TTC549 (cell line): ENCODE data around the gene SFRP5.

Source experiments
- FAIRE-seq: peaks from 2 replicates; lab custom pipeline; 2012; peaks lifted over from hg19 to GRCh38; lab: Jason Lieb, UNC

SFRP5 gene, protein sequence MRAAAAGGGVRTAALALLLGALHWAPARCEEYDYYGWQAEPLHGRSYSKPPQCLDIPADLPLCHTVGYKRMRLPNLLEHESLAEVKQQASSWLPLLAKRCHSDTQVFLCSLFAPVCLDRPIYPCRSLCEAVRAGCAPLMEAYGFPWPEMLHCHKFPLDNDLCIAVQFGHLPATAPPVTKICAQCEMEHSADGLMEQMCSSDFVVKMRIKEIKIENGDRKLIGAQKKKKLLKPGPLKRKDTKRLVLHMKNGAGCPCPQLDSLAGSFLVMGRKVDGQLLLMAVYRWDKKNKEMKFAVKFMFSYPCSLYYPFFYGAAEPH

DNA sequence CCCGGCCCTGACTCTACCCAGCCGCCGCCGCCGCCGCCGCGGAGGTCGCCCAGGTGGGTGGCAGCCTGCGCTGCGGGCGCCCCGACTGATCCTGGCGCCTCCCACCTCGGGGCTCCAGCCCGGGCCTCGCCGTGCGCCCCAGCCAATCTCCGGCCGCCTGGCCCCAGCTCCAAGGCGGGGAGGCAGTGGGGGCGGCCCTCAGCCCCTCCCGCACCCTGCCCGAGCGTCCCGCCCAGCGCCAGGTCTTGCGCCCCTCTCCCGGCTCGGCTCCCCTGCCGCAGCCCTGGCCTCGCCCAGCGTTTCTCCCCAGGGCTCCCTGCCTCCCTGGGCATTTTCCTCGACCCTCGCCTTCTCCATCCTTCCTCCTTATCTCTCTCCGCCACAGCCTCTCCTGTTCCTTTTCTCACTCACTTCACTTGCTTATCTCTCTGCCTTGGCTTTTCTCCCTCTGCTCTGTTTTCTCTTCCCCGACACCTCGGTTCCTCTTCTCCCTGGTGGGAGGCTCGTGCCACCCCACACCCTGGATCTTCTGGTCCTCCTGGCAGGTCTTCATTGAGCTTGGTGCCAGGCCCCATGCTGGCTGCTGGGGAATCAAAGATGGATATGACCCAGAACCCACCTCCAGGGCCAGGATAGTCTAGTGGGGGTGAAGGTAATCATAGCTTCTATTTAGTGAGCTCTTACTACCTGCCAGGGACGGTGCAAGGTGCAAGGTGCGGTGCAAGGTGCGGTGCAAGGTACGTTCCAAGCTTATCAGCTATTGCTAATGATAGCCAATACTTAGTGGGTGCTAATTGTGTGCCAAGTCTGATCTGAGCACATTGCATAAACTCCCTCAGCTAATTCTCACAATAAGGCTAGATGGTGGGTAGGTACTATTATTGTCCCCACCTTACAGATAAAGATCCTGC is at the start of gene SFRP5:
SFRP5 (minus strand) TSS at position 87 of the 911 bp plus-strand sequence. CDS start 166 bp downstream, outside the sequence.
- FAIRE-seq, result no peak

DNA sequence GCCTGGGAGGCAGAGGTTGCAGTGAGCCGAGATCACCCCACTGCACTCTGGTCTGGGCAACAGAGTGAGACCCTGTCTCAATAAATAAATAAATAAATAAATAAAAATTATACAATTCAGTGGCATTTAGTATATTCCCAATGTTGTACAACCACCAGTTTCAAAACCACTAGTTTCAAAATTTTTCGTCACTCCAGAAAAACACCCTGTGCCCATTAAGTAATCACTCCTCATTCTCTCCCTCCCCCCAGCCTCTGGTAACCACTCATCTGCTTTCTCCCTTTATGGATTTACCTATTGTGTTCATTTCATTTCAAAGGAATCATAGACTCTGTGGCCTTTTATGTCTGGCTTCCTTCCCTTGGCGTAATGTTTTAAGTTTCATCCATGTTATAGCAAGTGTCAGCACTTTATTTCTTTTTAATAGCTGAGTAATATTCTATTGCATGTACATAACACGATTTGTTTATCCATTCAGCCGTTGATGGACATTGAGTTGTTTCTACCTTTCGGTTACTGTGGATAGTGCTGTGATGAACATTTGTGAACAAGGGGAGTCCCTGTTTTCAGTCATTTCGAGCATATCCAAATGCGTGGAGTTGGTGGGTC is 48.4 kb upstream of the SFRP5 start:
- no peak for FAIRE-seq

DNA sequence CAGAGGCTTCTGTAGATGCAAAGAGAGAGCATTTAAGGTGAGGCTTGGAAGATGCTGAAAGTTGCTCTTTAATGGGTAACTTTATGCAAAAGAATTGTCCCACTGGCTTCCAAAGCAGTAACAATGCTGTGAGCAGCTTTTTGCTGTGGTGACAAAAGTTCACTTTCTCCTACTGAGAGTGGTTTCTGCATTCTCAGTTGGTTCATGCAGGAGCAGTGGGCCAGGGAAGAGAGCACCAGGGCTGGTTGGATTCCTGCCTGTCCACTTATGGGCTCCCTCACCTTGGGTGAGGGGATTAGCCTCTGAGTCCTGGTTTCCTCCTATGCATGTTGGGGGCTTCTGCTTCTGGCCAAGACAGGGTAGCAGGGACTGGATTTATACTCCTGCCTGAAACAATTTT is 46.8 kb upstream of the SFRP5 start:
- FAIRE-seq, result no peak

DNA sequence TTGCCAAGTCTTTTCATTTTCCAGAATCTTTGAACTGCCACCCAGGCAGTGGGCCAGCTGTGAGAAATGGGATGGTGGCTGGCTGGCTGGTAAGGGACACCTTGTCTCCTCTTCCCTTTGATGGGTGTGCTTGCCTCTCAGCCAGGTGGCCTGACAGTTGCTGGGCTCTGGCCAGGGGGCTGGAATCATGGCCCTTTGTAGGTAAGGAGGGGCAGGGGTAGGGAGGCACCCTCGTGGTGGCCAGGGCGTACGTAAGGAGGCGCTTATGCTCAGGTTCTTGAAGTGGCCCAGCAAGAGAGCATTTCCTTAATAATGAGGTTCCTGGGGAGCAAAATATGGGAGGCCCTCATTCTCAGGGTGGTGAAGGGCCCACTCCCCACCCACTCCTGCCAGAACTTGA is 44.8 kb upstream of the SFRP5 start:
- no peak for FAIRE-seq

DNA sequence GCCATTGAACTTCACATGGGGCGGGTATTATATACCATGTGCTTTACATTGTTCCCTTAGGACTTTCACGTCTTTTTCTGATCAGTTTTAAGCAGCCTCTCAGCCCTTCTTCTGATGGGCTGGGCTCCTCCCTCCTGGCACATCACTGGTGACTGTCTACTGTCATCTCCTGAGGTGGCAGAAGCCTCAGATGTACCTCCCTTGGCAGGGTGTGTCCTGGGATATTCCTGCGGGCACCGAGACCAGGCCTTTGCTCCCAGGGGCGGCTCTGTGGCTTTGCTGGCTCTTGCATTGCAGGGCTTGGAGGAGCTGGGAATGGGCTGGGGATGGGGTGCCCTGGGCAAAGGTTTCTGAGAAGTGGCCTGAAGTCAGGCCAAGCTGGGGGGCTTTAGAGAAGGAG is 43.2 kb upstream of the SFRP5 start:
- no peak for FAIRE-seq

DNA sequence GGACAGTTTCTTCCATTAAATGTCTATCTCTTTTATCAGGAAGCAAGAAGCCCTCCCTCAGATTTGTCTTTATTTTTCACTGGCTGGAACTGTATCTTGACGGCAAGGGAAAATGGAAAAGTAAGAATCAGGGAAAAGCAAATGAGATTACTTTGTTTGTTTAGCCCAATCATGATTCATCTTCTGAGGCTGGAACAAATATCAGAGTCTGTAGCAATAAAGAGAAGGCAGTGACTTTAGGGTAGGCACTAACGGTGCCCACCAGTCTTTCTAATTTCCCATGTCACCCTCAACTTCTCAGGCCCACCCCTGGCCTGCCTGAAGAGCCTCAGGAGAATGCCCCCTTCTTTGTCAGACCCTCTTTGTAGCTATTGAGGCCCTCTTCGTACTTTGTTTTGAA is 41.5 kb upstream of the SFRP5 start:
- FAIRE-seq, result no peak

DNA sequence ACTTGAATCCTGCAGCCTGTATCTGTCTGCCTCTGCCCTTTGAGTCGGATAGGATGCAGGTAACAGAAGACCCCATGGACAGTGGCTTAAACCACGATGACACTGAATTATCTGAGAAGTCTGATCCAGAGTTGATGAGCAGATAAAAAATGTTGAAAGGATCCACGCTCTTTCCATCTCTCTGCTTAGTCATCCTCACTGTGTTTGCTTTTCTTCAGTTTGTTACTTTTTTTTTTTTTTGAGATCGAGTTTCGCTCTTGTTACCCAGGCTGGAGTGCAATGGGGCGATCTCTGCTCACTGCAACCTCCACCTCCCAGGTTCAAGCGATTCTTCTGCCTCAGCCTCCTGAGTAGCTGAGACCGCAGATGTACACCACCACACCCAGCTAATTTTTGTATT is 40.9 kb upstream of the SFRP5 start:
- FAIRE-seq, result no peak

DNA sequence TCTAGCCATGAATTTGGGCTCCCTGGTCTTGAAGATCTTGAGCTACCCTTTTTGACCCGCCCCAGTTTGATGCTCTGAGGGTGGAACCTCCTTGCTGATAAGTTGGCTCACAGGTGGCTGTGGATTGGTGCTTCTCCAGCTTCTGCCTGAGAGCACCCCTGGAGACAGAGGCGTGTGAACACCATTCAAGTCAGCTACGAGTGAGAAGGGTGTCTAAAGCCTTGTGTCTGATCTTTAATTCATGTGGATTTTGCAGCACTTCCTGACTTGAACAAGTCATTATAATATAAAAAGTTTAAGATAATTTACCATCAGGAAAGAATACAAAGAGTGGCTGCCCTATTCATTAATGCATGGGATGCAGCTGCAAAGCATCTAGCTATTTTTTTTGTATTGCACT is 40.2 kb upstream of the SFRP5 start:
- FAIRE-seq, result no peak

DNA sequence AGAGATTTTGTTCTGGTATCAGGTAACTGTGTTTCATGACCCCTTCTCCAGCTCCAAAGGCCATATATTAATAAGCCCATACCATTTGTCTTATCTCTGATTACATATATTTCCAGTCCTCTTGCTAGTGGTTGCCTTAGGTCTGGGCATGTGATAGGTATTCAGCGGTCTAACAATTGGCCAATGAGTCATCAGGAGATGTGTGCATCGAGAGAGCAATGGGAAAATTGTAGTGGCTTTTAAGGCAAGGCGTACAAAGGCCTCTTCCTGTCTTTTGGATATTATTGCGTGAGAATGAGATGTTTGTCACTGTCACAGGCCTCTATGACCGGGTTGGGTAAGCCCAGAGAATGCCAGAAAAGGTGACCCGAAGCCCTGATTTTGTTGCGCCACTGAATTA is 38.6 kb upstream of the SFRP5 start:
- FAIRE-seq, result no peak

DNA sequence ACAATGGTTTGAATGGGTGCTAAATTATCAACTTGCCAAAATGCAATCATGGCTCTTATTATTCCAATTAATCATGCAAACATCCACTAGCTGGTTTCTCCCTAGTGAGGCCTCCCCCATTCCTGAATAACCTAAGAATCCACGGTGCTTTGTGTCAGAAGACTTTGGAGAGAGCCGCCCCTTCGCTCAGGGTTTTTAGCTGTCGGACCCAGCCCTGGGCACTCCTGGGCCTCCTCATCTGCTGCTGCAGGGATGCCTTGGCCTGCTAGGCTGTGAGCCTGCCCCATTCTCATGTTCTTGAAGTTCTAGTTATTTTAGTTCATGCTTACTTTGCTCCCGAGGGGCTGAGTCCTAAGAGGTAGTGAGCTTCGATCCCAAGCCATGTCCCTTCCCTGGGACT is 34.1 kb upstream of the SFRP5 start:
- FAIRE-seq, result no peak

DNA sequence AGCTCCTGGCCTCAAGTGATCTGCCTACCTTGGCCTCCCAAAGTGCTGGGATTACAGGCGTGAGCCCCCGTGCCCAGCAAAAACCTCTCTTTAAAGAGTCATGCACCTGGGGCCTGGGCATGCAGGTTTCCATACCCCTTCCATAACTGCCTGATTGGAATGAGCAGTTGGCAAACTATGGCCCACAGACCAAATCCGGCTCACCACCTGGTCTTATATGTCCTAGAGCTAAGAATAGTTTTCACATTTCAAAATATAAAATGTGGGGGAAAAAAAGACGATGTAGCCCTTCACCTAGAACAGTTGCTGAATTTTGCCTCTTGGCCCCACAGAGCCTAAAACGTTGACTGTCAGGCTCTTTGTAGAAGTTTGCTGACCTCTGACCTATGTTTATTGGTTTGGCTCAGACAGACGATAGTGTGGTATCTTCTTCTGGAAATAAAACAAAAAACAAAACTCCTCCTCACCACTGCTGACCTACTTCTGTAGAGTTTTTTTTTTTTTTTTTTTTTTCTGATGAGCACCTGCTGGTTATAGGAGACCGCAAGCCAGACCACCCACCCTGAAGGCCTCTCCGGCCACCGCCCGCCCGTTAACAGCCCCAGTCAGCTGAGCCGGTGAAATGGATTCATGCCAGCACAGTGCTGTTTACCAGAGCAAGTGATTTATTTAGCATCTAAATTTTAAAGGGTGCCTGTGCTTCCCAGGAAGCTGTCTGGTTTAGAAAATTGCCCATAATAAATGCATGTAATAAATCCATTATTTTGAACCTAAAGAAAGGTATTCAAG is 33.5 kb upstream of the SFRP5 start:
- no peak for FAIRE-seq

DNA sequence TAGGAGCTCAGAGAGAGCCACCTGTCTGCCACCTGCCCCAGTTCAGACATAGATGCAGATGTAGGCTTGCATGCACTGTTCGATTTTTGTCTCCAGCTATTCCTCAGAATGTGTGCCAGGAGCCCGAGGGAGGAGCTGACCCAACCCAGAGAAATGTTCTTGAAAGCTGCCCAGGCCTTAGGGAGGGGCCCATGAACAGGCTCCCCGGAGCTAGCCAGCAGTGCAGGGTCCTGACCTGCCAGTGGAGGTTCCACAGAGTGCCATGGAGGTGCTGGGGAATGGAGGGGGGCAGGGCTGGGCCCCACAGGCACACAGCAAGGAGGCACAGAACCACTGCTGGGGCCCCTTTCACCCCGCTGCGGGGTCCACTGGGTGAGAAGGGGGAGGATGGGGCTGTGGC is 29.6 kb upstream of the SFRP5 start:
- no peak for FAIRE-seq

DNA sequence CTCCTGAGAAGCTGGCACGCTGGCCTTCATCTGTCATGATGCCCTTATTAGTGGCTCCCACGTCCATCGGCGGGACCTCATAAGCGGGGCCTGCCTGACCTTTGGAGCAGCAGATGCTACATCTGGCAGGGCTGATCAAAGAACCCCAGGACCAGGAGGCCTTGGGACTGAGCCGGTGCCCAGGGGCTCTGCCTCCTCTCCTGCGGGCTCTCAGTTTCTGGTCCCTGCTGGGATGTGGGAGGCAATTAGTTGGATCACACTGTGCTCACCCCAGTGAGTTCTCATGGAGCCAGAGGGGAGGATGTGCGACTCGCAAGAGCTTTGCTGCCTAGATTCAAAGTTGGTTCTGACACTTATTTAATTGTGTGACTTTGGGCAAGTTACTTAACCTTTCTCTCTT is 28.7 kb upstream of the SFRP5 start:
- FAIRE-seq, result no peak

DNA sequence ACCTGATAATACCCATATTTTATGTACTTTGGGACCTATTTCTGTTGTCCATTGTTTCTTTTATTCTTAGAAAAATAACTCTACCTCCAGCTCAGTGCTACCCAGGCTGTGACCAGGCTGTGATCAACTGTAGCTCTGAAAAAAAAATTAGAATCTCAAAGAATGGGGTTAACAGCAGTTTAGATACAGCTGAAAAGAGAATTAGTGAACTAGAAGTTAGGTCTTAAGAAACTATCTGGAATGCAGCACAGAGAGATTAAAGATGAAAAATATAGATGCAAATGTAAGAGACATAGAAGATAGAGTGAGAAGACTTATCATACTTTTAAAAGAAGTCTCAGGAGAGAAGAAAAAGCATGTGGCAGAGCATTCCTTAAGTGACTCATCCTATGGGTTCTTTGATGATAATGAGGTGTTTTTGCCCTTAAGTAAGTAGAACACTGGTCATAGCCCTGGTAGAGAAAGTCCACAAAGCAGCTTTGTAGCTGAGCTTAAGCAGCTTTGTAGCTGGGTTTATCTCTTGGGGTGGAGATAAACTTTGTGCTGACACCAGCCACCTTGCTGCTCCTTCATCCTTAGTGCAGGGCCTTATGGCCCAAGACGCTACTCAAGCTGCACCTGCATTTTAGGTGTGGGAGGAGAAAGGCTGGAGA is 27.3 kb upstream of the SFRP5 start:
- no peak for FAIRE-seq

DNA sequence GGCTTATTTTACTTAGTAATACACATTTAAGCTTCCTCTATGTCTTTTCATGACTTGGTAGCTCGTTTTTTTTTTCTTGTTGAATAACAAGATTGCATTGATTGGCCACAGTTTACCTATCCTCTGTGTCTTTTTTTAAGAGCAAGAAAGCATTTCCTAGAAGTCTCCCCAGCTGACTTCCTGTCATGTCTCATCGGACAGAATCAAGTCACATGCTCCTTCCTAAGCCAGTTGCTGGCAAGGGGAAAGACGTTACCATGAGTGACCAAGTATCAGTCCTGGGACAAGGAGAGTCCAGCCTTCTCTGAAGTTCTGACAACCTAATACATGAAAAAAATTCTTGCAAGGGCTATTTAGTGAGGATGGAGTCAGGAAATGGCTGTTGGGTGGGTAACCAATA is 24.9 kb upstream of the SFRP5 start:
- no peak for FAIRE-seq

DNA sequence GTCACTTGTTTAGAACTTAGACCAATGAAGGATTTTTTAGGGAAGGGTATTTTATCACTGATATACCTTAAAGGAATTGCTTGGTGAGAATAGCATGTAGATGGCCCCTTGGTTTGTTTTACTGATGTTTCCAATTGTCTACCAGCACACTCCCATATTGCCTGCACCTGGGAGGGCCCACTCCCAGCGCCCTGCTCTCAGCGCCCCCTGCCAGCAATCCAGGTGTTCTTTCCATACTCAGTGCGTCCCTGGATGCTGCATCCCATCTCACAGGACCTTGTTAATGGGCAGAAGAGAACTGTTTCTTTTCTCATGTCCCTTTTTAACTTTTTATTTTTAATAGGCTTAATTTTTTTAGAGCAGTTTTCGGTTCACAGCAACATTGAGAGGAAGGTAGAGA is 24.1 kb upstream of the SFRP5 start:
- no peak for FAIRE-seq

DNA sequence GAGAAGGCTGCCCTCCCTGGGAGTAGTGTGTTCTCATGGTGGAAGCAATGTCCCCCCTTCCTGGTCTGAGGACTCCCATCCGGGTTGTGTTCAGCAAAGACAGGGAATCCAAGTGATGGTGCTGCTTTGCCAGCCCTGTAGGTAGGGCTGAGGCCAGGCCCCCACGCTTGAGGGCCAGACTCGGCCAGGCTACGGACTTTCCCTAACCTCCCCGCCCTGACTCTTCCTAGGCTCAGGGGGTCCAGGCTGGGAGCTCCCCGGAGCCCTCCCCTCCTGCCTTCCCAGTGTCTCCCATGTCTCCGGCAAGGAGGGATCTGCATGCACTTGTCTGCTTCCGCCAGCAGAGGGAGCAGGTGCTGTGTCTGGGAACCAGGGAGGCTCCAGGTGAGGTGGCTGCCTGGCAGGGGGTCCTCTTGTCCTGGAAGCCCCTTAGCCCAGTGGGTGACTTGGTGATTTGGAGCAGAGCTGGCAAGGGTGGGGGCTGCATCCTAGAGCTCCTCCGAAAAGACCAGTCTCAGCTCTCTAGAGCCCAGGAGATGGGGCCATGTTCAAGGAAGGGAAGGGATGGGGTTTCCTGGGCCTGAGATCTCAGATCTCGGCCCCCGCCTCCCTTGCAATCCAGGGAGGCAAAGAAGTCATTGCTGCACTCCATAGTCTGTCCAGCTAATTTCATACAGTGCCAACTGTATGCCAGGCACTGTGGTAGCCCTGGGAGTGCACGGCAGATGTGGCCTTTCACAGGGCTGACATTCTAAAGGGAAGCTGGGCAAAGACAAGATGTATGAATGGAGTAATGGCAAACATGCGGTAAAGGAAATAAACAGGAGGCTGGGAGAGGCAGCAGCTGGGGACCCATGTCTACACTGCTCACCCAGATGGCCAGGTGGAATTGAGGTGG is 20.3 kb upstream of the SFRP5 start:
- FAIRE-seq, result no peak

DNA sequence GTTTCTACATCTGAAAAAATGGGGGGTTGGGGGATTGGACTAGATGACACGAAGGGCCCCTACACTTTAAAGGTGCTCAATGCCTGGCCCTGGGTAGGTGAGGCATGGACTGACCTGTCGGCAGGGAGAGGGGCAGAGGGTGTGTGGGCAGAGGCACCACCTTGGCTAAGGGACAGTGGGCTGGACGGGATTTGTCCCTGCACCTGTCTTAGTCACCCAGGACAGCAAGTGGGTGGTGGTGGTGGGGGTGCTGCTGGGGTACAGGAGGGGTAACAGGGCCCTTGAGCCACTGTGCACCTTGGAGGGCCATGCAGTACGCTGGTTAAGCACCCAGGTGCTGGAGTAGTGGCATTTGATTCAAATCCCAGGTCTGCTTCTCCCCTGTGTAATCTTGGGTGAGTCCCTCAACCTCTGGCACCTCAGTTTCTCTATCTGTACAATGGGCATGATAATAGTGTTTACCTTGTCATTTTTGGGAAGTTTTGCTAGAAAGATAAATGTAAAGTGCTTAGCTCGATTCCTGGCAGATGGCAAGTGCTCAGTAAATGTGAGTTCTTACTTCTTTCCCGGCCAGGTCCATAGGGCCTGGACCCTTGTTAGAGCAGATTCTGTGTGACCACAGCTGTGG is 18.1 kb upstream of the SFRP5 start:
- FAIRE-seq, result no peak

DNA sequence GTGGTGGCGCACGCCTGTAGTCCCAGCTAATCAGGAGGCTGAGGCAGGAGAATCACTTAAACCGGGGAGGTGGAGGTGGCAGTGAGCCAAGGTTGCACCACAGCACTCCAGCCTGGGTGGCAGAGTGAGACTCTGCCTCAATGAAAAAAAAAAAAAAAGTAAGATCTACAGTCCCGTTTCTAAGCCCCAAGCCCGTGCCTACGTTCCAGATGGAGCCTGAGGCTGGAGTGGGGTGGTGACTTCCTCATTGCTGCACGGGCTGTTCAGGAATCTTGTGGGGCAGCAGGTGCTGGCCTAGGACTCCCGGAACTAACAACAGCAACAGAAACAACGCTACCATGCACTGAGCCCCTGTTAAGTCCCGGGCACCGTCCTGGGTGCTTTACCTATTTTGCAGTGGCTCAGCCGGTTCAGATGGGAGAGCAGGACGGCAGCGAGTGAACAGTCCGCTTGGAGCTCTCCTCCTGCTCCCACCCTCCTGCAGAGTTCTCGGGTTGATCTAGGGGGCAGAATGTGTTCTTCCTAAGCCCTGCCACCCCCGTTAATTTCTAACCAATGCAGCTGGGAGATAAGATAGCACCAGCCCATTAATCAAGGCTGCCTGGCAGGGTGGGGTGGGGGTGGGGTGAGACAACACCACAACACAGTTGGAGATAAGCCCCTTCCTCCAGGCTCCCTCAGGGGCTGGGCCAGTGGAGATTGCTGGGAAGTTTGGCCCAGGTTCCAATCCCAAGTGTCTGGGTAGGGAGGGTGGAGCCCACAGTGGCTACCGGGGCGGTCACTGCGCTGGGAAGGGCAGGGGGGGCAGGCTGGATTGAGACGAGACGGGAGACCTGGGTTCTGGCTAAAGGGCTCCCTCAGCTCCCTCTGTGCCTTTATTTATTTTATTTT is 17.0 kb upstream of the SFRP5 start:
- no peak for FAIRE-seq
